MM.1S (cell line): ENCODE results near the gene CLRN3.

Source experiments
- EZH2 ChIP-seq: fragments of 300-600 bp; sonication (generic); optimal IDR thresholded peaks from 2 replicates; pipeline ENCODE3; 2017; ENCODE audit warnings: low read depth, mild to moderate bottlenecking, antibody characterized with exemption, low read length, mixed read lengths
- EZH2phosphoT487 ChIP-seq: fragments of 300-600 bp; sonication (generic); IDR thresholded peaks from 2 replicates; pipeline ENCODE4 v1.6.1; 2018; ENCODE audit warnings: antibody characterized with exemption, low read length
- TF ChIP-seq, protein P1 (sequence below): fragments of 300-600 bp; sonication (generic); IDR thresholded peaks from 2 replicates; pipeline ENCODE4 v1.5.1; 2016; ENCODE audit warnings: antibody characterized with exemption, low read length, mixed read lengths

DNA sequence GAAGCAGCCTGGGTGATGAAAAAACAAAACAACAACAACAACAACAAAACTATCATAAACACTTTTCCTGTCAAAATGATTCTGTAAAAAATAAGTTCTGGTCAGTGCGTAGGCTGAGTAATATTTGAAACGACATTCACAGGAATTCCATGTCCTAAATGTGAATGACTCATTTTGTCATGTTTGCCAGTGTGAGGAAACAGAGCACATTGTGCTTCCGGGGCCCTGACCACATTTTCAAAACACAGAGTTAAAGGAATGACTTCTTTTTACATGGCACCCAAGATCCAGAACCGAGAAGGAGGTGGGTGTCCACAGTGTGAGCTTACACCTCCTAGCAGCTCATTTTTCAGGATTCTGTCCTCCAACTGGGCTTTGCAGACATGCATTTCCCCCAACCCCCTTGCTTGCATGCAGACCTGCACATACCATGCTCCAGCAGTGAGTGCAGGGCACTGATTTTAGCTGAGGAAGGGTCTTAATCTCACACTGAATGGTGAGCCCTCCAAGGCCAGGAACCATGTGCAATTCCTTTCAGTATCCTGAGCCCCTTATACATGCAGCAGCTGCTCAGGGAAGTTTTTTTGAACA lies 3.0 kb downstream of the CLRN3 start:
- no peak for TF ChIP-seq EZH2
- TF ChIP-seq, protein P1, sequence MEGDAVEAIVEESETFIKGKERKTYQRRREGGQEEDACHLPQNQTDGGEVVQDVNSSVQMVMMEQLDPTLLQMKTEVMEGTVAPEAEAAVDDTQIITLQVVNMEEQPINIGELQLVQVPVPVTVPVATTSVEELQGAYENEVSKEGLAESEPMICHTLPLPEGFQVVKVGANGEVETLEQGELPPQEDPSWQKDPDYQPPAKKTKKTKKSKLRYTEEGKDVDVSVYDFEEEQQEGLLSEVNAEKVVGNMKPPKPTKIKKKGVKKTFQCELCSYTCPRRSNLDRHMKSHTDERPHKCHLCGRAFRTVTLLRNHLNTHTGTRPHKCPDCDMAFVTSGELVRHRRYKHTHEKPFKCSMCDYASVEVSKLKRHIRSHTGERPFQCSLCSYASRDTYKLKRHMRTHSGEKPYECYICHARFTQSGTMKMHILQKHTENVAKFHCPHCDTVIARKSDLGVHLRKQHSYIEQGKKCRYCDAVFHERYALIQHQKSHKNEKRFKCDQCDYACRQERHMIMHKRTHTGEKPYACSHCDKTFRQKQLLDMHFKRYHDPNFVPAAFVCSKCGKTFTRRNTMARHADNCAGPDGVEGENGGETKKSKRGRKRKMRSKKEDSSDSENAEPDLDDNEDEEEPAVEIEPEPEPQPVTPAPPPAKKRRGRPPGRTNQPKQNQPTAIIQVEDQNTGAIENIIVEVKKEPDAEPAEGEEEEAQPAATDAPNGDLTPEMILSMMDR: no peak
- no peak for TF ChIP-seq EZH2phosphoT487
